Endothelial cell of umbilical vein (primary cell): ENCODE data around the gene BTK. TPM values are rescaled to one million over a fixed set of nuclear protein-coding genes. Genes with fewer than 3 reads are reported as not detected.

Source experiments
- BruUV-seq: library from RNA; stranded (reverse); fragments of 400-500 nt; replicated peaks from 2 replicates; lab custom pipeline; 2021; lab: Mats Ljungman, UMichigan
- CTCF ChIA-PET: fragments of 300-600, 350-600 bp; sonication (Branson Sonifier 250); formaldehyde crosslinking; loops from one replicate; lab custom pipeline; 2021; ENCODE audit warnings: antibody characterized with exemption, inconsistent platforms; lab: Charles Lee
- POLR2A ChIA-PET: fragments of 300-600, 350-600 bp; sonication (Branson Sonifier 250); formaldehyde crosslinking; loops from one replicate; lab custom pipeline; 2021; ENCODE audit warnings: antibody characterized with exemption, inconsistent platforms; lab: Charles Lee
- DNase-seq: peaks from one replicate; pipeline ENCODE4 v3.0.0-alpha.2; 2011; ENCODE audit warnings: low read depth, low spot score
- FAIRE-seq: peaks from 2 replicates; lab custom pipeline; 2011; peaks lifted over from hg19 to GRCh38; lab: Jason Lieb, UNC
- H2AFZ ChIP-seq: 2 replicates; pipeline ENCODE4 v1.6.0; 2012; ENCODE audit warnings: low read depth, low read length, control low read depth, inconsistent platforms
- H3K27ac ChIP-seq: 2 replicates; pipeline ENCODE4 v1.5.1; 2011; ENCODE audit warnings: low read depth, mild to moderate bottlenecking, control low read depth, low read length, moderate library complexity; ENCODE audit not compliant: insufficient read depth
- H3K27me3 ChIP-seq, 2 experiments: 2 replicates each; pipeline versions ENCODE4 v1.6.0 to v1.6.1; 2011; ENCODE audit warnings: low read length in 2 of 2, mixed read lengths in 1 of 2; ENCODE audit not compliant: control insufficient read depth in 2 of 2, insufficient read depth in 2 of 2
- H3K36me3 ChIP-seq, 2 experiments: 2 replicates in 1 of 2; 3 replicates in 1 of 2; pipeline ENCODE4 v1.5.1; 2011; ENCODE audit warnings: low read length in 2 of 2, mild to moderate bottlenecking in 1 of 2, moderate library complexity in 1 of 2; ENCODE audit not compliant: control insufficient read depth in 2 of 2, insufficient read depth in 2 of 2; ENCODE audit errors: extremely low read depth in 1 of 2
- H3K4me1 ChIP-seq: 3 replicates; pipeline ENCODE4 v1.5.1; 2011; ENCODE audit warnings: mild to moderate bottlenecking, low read length; ENCODE audit not compliant: control insufficient read depth, insufficient read depth; ENCODE audit errors: extremely low read depth
- H3K4me2 ChIP-seq: 2 replicates; pipeline ENCODE4 v1.6.1; 2011; ENCODE audit warnings: low read length, control low read depth, mixed read lengths; ENCODE audit not compliant: insufficient read depth
- H3K4me3 ChIP-seq, 3 experiments: fragments of 200-600 bp in 1 of 3; sonication (generic), shearing (Covaris generic) in 1 of 3; replicated peaks in 1 of 3; 2 replicates each; pipeline ENCODE4 v1.5.1; 2011 to 2016; ENCODE audit warnings: control low read depth in 3 of 3, low read length in 3 of 3, mild to moderate bottlenecking in 2 of 3, inconsistent platforms in 1 of 3, low read depth in 1 of 3, moderate library complexity in 1 of 3; ENCODE audit not compliant: insufficient read depth in 1 of 3
- H3K79me2 ChIP-seq: 2 replicates; pipeline ENCODE4 v1.6.0; 2012; ENCODE audit warnings: low read length, inconsistent platforms; ENCODE audit not compliant: control insufficient read depth, insufficient read depth
- H3K9ac ChIP-seq: replicated peaks from 2 replicates; pipeline ENCODE3; 2011; ENCODE audit warnings: low read length, control low read depth; ENCODE audit not compliant: insufficient read depth; ENCODE audit errors: extremely low read depth
- H3K9me1 ChIP-seq: replicated peaks from 3 replicates; pipeline ENCODE4 v1.6.0; 2011; ENCODE audit warnings: mild to moderate bottlenecking, low read length; ENCODE audit not compliant: control insufficient read depth, insufficient read depth; ENCODE audit errors: extremely low read depth
- H3K9me3 ChIP-seq: replicated peaks from 2 replicates; pipeline ENCODE4 v1.5.1; 2012; ENCODE audit warnings: low read length, inconsistent platforms; ENCODE audit not compliant: control insufficient read depth, insufficient read depth
- H4K20me1 ChIP-seq: replicated peaks from 2 replicates; pipeline ENCODE3; 2011; ENCODE audit warnings: mild to moderate bottlenecking, low read length; ENCODE audit not compliant: control insufficient read depth, insufficient read depth; ENCODE audit errors: extremely low read depth
- EZH2 ChIP-seq: IDR thresholded peaks from 2 replicates; pipeline ENCODE4 v1.6.1; 2012; ENCODE audit warnings: borderline replicate concordance, low read depth, mild to moderate bottlenecking, moderate library complexity, low read length, inconsistent platforms; ENCODE audit not compliant: severe bottlenecking
- FOS ChIP-seq: IDR thresholded peaks from 2 replicates; pipeline ENCODE4 v1.6.1; 2011; ENCODE audit warnings: mild to moderate bottlenecking, low read length, moderate library complexity, borderline replicate concordance; ENCODE audit not compliant: insufficient read depth
- GATA2 ChIP-seq: IDR thresholded peaks from 2 replicates; pipeline ENCODE4 v1.7.0; 2011; ENCODE audit warnings: low read depth, mild to moderate bottlenecking, moderate library complexity, mixed read lengths, low read length; ENCODE audit not compliant: insufficient read length, insufficient read depth
- JUN ChIP-seq: IDR thresholded peaks from 2 replicates; pipeline ENCODE4 v1.6.1; 2011; ENCODE audit warnings: borderline replicate concordance, low read depth; ENCODE audit not compliant: insufficient read length, insufficient read depth
- MYC ChIP-seq: IDR thresholded peaks from one replicate; pipeline ENCODE4 v1.6.1; 2011; ENCODE audit warnings: mild to moderate bottlenecking, low read depth, low read length
- POLR2A ChIP-seq: IDR thresholded peaks from 2 replicates; pipeline ENCODE4 v1.6.1; 2012; ENCODE audit warnings: low read depth, mild to moderate bottlenecking, control low read depth, low read length
- POLR2AphosphoS5 ChIP-seq: IDR thresholded peaks from 2 replicates; pipeline ENCODE4 v1.6.1; 2012; ENCODE audit warnings: low read depth, mild to moderate bottlenecking, control low read depth, low read length, moderate library complexity; ENCODE audit not compliant: insufficient read depth
- dilution Hi-C: fragments of 300-500 bp; cut with MboI; formaldehyde crosslinking; loops from one replicate; pipeline ENCODE4 v1.15.0; 2019; ENCODE audit warnings: low sequenced_read_pairs; ENCODE audit not compliant: extremely low pct_ligation_motif_present
- intact Hi-C: fragments of 100-400 bp; cut with micrococcal nuclease; formaldehyde crosslinking; loops from one replicate; pipeline ENCODE4 v1.10.0; 2022
- polyA plus RNA-seq, 4 experiments: library from polyadenylated mRNA; depleted of rRNA in 3 of 4; stranded (reverse) in 3 of 4; unstranded in 1 of 4; fragments of >200 nt; gene quantifications; 2 replicates each; pipeline versions ENCODE4 v1.2.1 to v1.2.3, GENCODE V29; 2011 to 2012; ENCODE audit warnings: missing spikeins in 1 of 4
- total RNA-seq: library from RNA; stranded (reverse); gene quantifications from 2 replicates; pipeline ENCODE4 v1.2.3, GENCODE V29; 2021
- TF ChIP-seq, protein P1 (sequence below): IDR thresholded peaks from 2 replicates; pipeline ENCODE4 v1.6.1; 2011; ENCODE audit not compliant: insufficient read depth, insufficient read length
- TF ChIP-seq, protein P2 (sequence below), 2 donors: IDR thresholded peaks; 1 replicate in 1 of 2; 2 replicates in 1 of 2; pipeline ENCODE4 v1.5.1; 2011; ENCODE audit warnings: low read length in 2 of 2, mild to moderate bottlenecking in 2 of 2, moderate library complexity in 2 of 2, control low read depth in 1 of 2, inconsistent platforms in 1 of 2, low read depth in 1 of 2; ENCODE audit not compliant: insufficient read depth in 1 of 2; ENCODE audit errors: extremely low read depth in 1 of 2

Gene BTK
- total and polyA plus RNA-seq, 2 donors (not counting 3 experiments of a cell fraction or from before 2014, with no cell fraction given), result 0.11 to 0.13 TPM

DNA sequence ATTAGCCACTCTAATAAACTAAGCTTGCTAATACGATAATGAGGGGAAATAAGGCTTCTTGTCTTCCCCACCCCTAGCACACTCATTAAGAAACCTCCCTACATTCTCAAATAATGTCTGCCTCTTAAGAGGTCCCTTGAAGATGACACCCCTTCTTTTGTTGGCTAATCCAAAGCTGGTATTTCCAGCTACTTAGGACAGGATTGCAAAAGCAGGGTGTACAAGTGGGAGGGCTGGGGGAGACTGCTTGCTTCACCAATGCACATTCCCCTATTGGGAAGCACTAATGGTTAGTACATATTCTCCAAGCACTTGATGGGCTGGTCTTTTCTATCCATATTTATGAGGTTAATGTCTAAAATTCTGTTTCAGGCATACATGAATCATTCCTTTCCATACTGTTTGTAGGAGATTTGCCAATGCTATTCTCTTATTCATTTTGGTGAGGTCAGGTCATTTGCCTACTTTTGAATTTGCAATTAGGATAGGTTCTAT lies 20.6 kb downstream of the BTK start:
- dilution Hi-C loops (no loop called here), intact Hi-C loops (no loop called here)
- BruUV-seq, result no TSS peak
- TF ChIP-seq GATA2 (no peak), EZH2 (no peak), POLR2A (no peak), MYC (no peak), FOS (no peak), JUN (no peak), POLR2AphosphoS5 (no peak)
- TF ChIP-seq, protein P1, sequence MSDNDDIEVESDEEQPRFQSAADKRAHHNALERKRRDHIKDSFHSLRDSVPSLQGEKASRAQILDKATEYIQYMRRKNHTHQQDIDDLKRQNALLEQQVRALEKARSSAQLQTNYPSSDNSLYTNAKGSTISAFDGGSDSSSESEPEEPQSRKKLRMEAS, result no peak
- TF ChIP-seq, protein P2, sequence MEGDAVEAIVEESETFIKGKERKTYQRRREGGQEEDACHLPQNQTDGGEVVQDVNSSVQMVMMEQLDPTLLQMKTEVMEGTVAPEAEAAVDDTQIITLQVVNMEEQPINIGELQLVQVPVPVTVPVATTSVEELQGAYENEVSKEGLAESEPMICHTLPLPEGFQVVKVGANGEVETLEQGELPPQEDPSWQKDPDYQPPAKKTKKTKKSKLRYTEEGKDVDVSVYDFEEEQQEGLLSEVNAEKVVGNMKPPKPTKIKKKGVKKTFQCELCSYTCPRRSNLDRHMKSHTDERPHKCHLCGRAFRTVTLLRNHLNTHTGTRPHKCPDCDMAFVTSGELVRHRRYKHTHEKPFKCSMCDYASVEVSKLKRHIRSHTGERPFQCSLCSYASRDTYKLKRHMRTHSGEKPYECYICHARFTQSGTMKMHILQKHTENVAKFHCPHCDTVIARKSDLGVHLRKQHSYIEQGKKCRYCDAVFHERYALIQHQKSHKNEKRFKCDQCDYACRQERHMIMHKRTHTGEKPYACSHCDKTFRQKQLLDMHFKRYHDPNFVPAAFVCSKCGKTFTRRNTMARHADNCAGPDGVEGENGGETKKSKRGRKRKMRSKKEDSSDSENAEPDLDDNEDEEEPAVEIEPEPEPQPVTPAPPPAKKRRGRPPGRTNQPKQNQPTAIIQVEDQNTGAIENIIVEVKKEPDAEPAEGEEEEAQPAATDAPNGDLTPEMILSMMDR (IDR thresholded peaks at IDR 0.05; ENCODE audit: extremely low read depth in 1 of 2, insufficient read depth in 1 of 2, low read depth in 1 of 2, low read length in 2 of 2), result no peak
- no peaks in the 10 kb centered on the region for H3K4me1 ChIP-seq
- H3K9me3 ChIP-seq, result no peaks in the 10 kb centered on the region
- H3K9ac ChIP-seq, result no peak overlapping the region
- no peak overlapping the region for H2AFZ ChIP-seq
- H3K36me3 ChIP-seq, result no peaks in the 10 kb centered on the region
- ChIA-PET CTCF (no interaction called here), POLR2A (no interaction called here)
- FAIRE-seq (no peak), DNase-seq (no peak)
- no peak overlapping the region for H3K4me2 ChIP-seq
- no peaks in the 10 kb centered on the region for H3K27me3 ChIP-seq
- no peak overlapping the region for H3K27ac ChIP-seq
- no peak overlapping the region for H3K4me3 ChIP-seq
- H3K9me1 ChIP-seq, result no peaks in the 10 kb centered on the region
- no peaks in the 10 kb centered on the region for H3K79me2 ChIP-seq
- no peaks in the 10 kb centered on the region for H4K20me1 ChIP-seq
